ENCODE measurements around the gene RSBN1. TPM values are rescaled to one million over a fixed set of nuclear protein-coding genes. Genes with fewer than 3 reads are reported as not detected.

RSBN1 gene
- total RNA-seq (2014; rRNA removed) (8.4 and 11.7 TPM in 2 replicates), Bru-seq, nascent RNA (percentile 82 among the genes with signal in this experiment), BruChase-seq, experiment 1, labeled RNA remaining after a 6-hour chase (percentile 68 among the genes with signal in this experiment), BruChase-seq, experiment 2, labeled RNA remaining after a 2-hour chase (percentile 85 among the genes with signal in this experiment)
- long read RNA-seq, full-length matches to known transcripts: 26 of 65 reads
- long read RNA-seq, partial matches to known transcripts: 34 of 65 reads
- long read RNA-seq, other reads (novel, unspliced or antisense): 5 of 65 reads

GRCh38 chr1:113811888-113812660 lies at the start of gene RSBN1:
Gene RSBN1, minus strand, starts transcription at chr1:113812476. Its CDS starts 64 bp downstream, at chr1:113812412.
- Histone ChIP-seq H3K9me3 (ENCODE audit: low read length) (no peaks in the 10 kb centered on the region), H3K36me3 (ENCODE audit: low read depth, low read length) (no peaks in the 10 kb centered on the region), H3K4me3 (ENCODE audit: low read length) (peak within 1 kb of the TSS; percentile 92), H3K79me2 (ENCODE audit: low read length) (peaks cover 48% of the 10 kb centered on the region), H3F3A (ENCODE audit: low read length, unreplicated experiment) (no peaks in the 10 kb centered on the region), H3K27ac (ENCODE audit: low read length) (peak within 1 kb of the TSS; percentile 59), H3K9ac (ENCODE audit: low read length) (peak within 1 kb of the TSS; percentile 84), H3K4me1 (ENCODE audit: insufficient read depth, low read length) (peaks cover 29% of the 10 kb centered on the region), H3K27me3 (ENCODE audit: low read length) (no peaks in the 10 kb centered on the region), H2AFZ (ENCODE audit: low read length) (peak within 1 kb of the TSS; percentile 99), H3K4me2 (ENCODE audit: low read length) (peak within 1 kb of the TSS; percentile 96), H4K20me1 (ENCODE audit: low read length) (peaks cover 14% of the 10 kb centered on the region), H3K9me2 (replicated peaks; ENCODE audit: low read length) (no peaks in the 10 kb centered on the region)
- ChIA-PET CTCF (interaction anchor here (0.6 kb wide), 1 partner anchor 117 kb away, joined by 3 read pairs; no protein-coding TSS in a partner anchor), POLR2A (ENCODE audit: unreplicated experiment) (interaction anchor here (0.6 to 1.1 kb wide), 2 partner anchors 40 to 52 kb away, joined by 7 to 10 read pairs; no protein-coding TSS in a partner anchor)
- ATAC-seq (peak; percentile 93), DNase-seq (peak; percentile 99)
- TF ChIP-seq CTCF (conservative IDR thresholded peaks at IDR 0.05; ENCODE audit: low read depth, low read length) (no peak), EZH2phosphoT487 (IDR thresholded peaks at IDR 0.05; ENCODE audit: borderline replicate concordance, low read length) (no peak)
- TSS peak; percentile 42 for BruUV-seq (replicated peaks)
- intact Hi-C loops (cut with micrococcal nuclease): loop anchor here (1.0 to 5.0 kb wide), 4 partner anchors 53 to 420 kb away; partner anchors contain the start of genes DCLRE1B, MAGI3 and PHTF1

- Histone ChIP-seq H3K9ac (ENCODE audit: low read length) (no peak overlapping the region), H3F3A (ENCODE audit: low read length, unreplicated experiment) (no peaks in the 10 kb centered on the region), H3K9me3 (ENCODE audit: low read length) (no peaks in the 10 kb centered on the region), H4K20me1 (ENCODE audit: low read length) (no peaks in the 10 kb centered on the region), H3K9me2 (replicated peaks; ENCODE audit: low read length) (no peaks in the 10 kb centered on the region), H3K27me3 (ENCODE audit: low read length) (no peaks in the 10 kb centered on the region), H3K4me2 (ENCODE audit: low read length) (no peak overlapping the region), H2AFZ (ENCODE audit: low read length) (no peak overlapping the region), H3K79me2 (ENCODE audit: low read length) (no peaks in the 10 kb centered on the region), H3K4me3 (ENCODE audit: low read length) (no peak overlapping the region), H3K36me3 (ENCODE audit: low read depth, low read length) (no peaks in the 10 kb centered on the region), H3K4me1 (ENCODE audit: insufficient read depth, low read length) (peaks cover 13% of the 10 kb centered on the region), H3K27ac (ENCODE audit: low read length) (no peak overlapping the region)
- TF ChIP-seq EZH2 (IDR thresholded peaks at IDR 0.05; ENCODE audit: low read length, unreplicated experiment): no peak
- no peak for TF ChIP-seq EZH2phosphoT487 (IDR thresholded peaks at IDR 0.05; ENCODE audit: borderline replicate concordance, low read length)
- no peak for TF ChIP-seq CTCF (conservative IDR thresholded peaks at IDR 0.05; ENCODE audit: low read depth, low read length)
- ChIA-PET POLR2A (ENCODE audit: unreplicated experiment) (no interaction called here), CTCF (no interaction called here)
- ATAC-seq (no peak), DNase-seq (no peak)
- BruUV-seq (replicated peaks): no TSS peak
- intact Hi-C loops (cut with micrococcal nuclease): no loop called here
Measured at GRCh38 chr1:113861641-113862040, 49.4 kb upstream of the RSBN1 start.

Data from PC-3 (cell line).